K562 (cell line): ENCODE measurements around the gene MADD. TPM values are rescaled to one million over a fixed set of nuclear protein-coding genes. Genes with fewer than 3 reads are reported as not detected.
A peak's percentile ranks its signal among the peaks of the same experiment; 100 is the strongest.

Source experiments
- BACH1 ChIP-seq: fragments of 200-800 bp; sonication (Bioruptor generic); IDR thresholded peaks from 2 replicates; pipeline ENCODE4 v1.6.1; 2016; ENCODE audit warnings: missing genetic modification characterization, missing compliant biosample characterization
- BCL6 ChIP-seq: fragments of 250-450 bp; sonication (Bioruptor Pico); IDR thresholded peaks from 2 replicates; pipeline ENCODE4 v1.4.0; 2020
- BRF2 ChIP-seq: IDR thresholded peaks from 3 replicates; pipeline ENCODE4 v1.6.1; 2011; ENCODE audit warnings: borderline replicate concordance, mild to moderate bottlenecking; ENCODE audit not compliant: insufficient read length, insufficient read depth
- CBX1 ChIP-seq: sonication (generic); IDR thresholded peaks from 2 replicates; pipeline ENCODE4 v1.6.1; 2016; ENCODE audit warnings: antibody characterized with exemption, low read depth, mild to moderate bottlenecking
- CHD1 ChIP-seq: fragments of 200-600 bp; sonication (generic); IDR thresholded peaks from one replicate; pipeline ENCODE4 v1.6.1; 2012; ENCODE audit warnings: mild to moderate bottlenecking, moderate library complexity, low read length, inconsistent platforms
- DMBX1 ChIP-seq: fragments of 250-450 bp; sonication (Bioruptor Pico); IDR thresholded peaks from 2 replicates; pipeline ENCODE4 v1.8.0; 2022; ENCODE audit warnings: inconsistent platforms, mild to moderate bottlenecking, moderate library complexity, borderline replicate concordance
- ELF4 ChIP-seq: fragments of 450-650 bp; formaldehyde crosslinking; IDR thresholded peaks from 2 replicates; pipeline ENCODE4 v1.4.0; 2022; ENCODE audit warnings: missing genetic modification characterization
- ETV5 ChIP-seq: sonication (generic); formaldehyde crosslinking; IDR thresholded peaks from 2 replicates; pipeline ENCODE4 v1.4.0; 2020; ENCODE audit warnings: low read depth, mild to moderate bottlenecking, missing genetic modification reagents
- FOXJ3 ChIP-seq: sonication (generic); formaldehyde crosslinking; IDR thresholded peaks from 2 replicates; pipeline ENCODE4 v1.4.0; 2020; ENCODE audit warnings: mild to moderate bottlenecking, missing genetic modification reagents
- GABPB1 ChIP-seq: sonication (generic); formaldehyde crosslinking; IDR thresholded peaks from 2 replicates; pipeline ENCODE4 v1.8.0; 2022; ENCODE audit warnings: mild to moderate bottlenecking, missing genetic modification reagents
- GATAD2B ChIP-seq: fragments of 450-650 bp; IDR thresholded peaks from 2 replicates; pipeline ENCODE4 v1.6.1; 2017; ENCODE audit warnings: mild to moderate bottlenecking, borderline replicate concordance
- HMGXB4 ChIP-seq: sonication (generic); formaldehyde crosslinking; IDR thresholded peaks from 2 replicates; pipeline ENCODE4 v1.8.1; 2023; ENCODE audit warnings: mild to moderate bottlenecking, missing genetic modification reagents
- JUNB ChIP-seq: fragments of 450-650 bp; formaldehyde crosslinking; conservative IDR thresholded peaks from 2 replicates; pipeline ENCODE4 v1.4.0; 2020; ENCODE audit warnings: mild to moderate bottlenecking
- MLLT1 ChIP-seq, 2 experiments: fragments of 450-650 bp; IDR thresholded peaks; 2 replicates each; pipeline ENCODE4 v1.6.1; 2016
- SIX5 ChIP-seq, 2 experiments: IDR thresholded peaks; 2 replicates each; pipeline ENCODE4 v1.6.1; 2011; ENCODE audit warnings: low read length in 2 of 2, borderline replicate concordance in 1 of 2, low read depth in 1 of 2, mild to moderate bottlenecking in 1 of 2, moderate library complexity in 1 of 2; ENCODE audit not compliant: insufficient read depth in 1 of 2
- SMAD2 ChIP-seq: fragments of 150-350 bp; IDR thresholded peaks from 2 replicates; pipeline ENCODE4 v1.6.1; 2014; ENCODE audit warnings: low read depth, mild to moderate bottlenecking, low read length
- SREBF2 ChIP-seq: sonication (generic); formaldehyde crosslinking; IDR thresholded peaks from 2 replicates; pipeline ENCODE4 v1.4.0; 2020; ENCODE audit warnings: mild to moderate bottlenecking, missing genetic modification reagents
- TBP ChIP-seq: optimal IDR thresholded peaks from 2 replicates; pipeline ENCODE3; 2011; ENCODE audit warnings: low read depth, low read length, improper control_type of control experiment
- THAP7 ChIP-seq: fragments of 250-450 bp; sonication (Bioruptor Pico); IDR thresholded peaks from 2 replicates; pipeline ENCODE4 v1.5.0; 2021
- ZBTB1 ChIP-seq: sonication (generic); formaldehyde crosslinking; IDR thresholded peaks from 2 replicates; pipeline ENCODE4 v1.8.1; 2023; ENCODE audit warnings: missing genetic modification reagents, low read depth, mild to moderate bottlenecking, borderline replicate concordance
- ZFP1 ChIP-seq: fragments of 450-650 bp; formaldehyde crosslinking; IDR thresholded peaks from 2 replicates; pipeline ENCODE4 v1.4.0; 2020; ENCODE audit warnings: mild to moderate bottlenecking, mixed read lengths
- ZNF184 ChIP-seq: sonication (generic); formaldehyde crosslinking; IDR thresholded peaks from 2 replicates; pipeline ENCODE4 v1.5.0; 2020; ENCODE audit warnings: missing genetic modification reagents
- ZNF764 ChIP-seq: fragments of 250-450 bp; sonication (Bioruptor Pico); IDR thresholded peaks from 2 replicates; pipeline ENCODE4 v1.4.0; 2020; ENCODE audit warnings: low read depth, mild to moderate bottlenecking, moderate library complexity
- ZNF766 ChIP-seq: fragments of 200-800 bp; sonication (Bioruptor generic); conservative IDR thresholded peaks from 2 replicates; pipeline ENCODE4 v1.6.1; 2016; ENCODE audit warnings: missing genetic modification characterization, missing compliant biosample characterization
- ZNF778 ChIP-seq: fragments of 450-650 bp; formaldehyde crosslinking; IDR thresholded peaks from 2 replicates; pipeline ENCODE4 v1.4.0; 2020; ENCODE audit warnings: mild to moderate bottlenecking, moderate library complexity
- polyA plus RNA-seq, 8 experiments: library from polyadenylated mRNA; depleted of rRNA in 4 of 8; stranded (reverse) in 5 of 8; unstranded in 3 of 8; fragments of >200 nt; fragmentation: Nextera tagmentation in 2 of 8; fragmentation: Illumina TruSeq in 1 of 8; extraction: Ambion mirVana in 2 of 8; extraction: Trizol in 1 of 8; gene quantifications; 2 replicates each; pipeline versions ENCODE4 v1.2.1 to v1.2.3, GENCODE V29; 2011 to 2014; ENCODE audit warnings: inconsistent platforms in 1 of 8, missing spikeins in 1 of 8
- total RNA-seq, 7 experiments: library from RNA; depleted of rRNA in 6 of 7; stranded (reverse); fragments of >200 nt in 6 of 7; fragmentation: Illumina TruSeq in 2 of 7; extraction: Trizol in 2 of 7; gene quantifications; 2 replicates each; pipeline versions ENCODE4 v1.2.1 to v1.2.3, GENCODE V29; 2011 to 2021; ENCODE audit warnings: low replicate concordance in 1 of 7

The MADD gene
- total and polyA plus RNA-seq, 9 of the 15 experiments (the other 6 are each of a cell fraction or from before 2014, with no cell fraction given), result 0.68 to 57.6 (median 33.6) TPM

GRCh38 chr11:47355283-47356128 lies 85.6 kb downstream of the MADD start (continued):
- TF ChIP-seq ELF4 (no peak), FOXJ3 (no peak), TBP (no peak), BACH1 (no peak), ZBTB1 (CRISPR knock-in tag) (peak; percentile 27; the same call in 1 of the 2 replicates), SIX5 (IDR thresholded peaks at IDR 0.05; ENCODE audit: borderline replicate concordance in 1 of 2, insufficient read depth in 1 of 2, low read depth in 1 of 2, low read length in 2 of 2) (no peak), MLLT1 (IDR thresholded peaks at IDR 0.05) (peak; percentile 85 to 90), GATAD2B (no peak), THAP7 (CRISPR knock-in tag) (no peak), ZNF184 (CRISPR knock-in tag) (no peak), ZFP1 (CRISPR knock-in tag) (no peak), ZNF764 (CRISPR knock-in tag) (no peak), BRF2 (no peak), SMAD2 (no peak), CBX1 (0 out of 2 replicates have a peak, but pooled peaks have one; percentile 44), ZNF766 (CRISPR knock-in tag) (no peak), SREBF2 (CRISPR knock-in tag) (no peak), DMBX1 (CRISPR knock-in tag) (no peak), BCL6 (CRISPR knock-in tag) (no peak), ZNF778 (no peak), GABPB1 (CRISPR knock-in tag) (peak; percentile 83), HMGXB4 (no peak), CHD1 (no peak), JUNB (CRISPR knock-in tag) (no peak), ETV5 (CRISPR knock-in tag) (no peak)
